CD8-positive, alpha-beta memory T cell (primary cell): ENCODE measurements around the gene FDX2. TPM values are rescaled to one million over a fixed set of nuclear protein-coding genes. Genes with fewer than 3 reads are reported as not detected.
A peak's percentile ranks its signal among the peaks of the same experiment; 100 is the strongest.

Source experiments
- CTCF ChIA-PET: fragments of 350-600 bp; sonication (Branson Sonifier 250); formaldehyde crosslinking; loops from one replicate; lab custom pipeline; 2021; ENCODE audit warnings: antibody characterized with exemption; lab: Charles Lee
- POLR2A ChIA-PET: fragments of 350-600 bp; sonication (Branson Sonifier 250); formaldehyde crosslinking; loops from one replicate; lab custom pipeline; 2021; ENCODE audit warnings: antibody characterized with exemption; lab: Charles Lee
- DNase-seq, 5 donors: peaks; one replicate each; pipeline versions ENCODE4 v3.0.0 to v3.0.0-alpha.2; 2020 to 2022; ENCODE audit warnings: mixed read lengths in 1 of 5
- H3K27ac ChIP-seq: one replicate; pipeline ENCODE4 v1.7.0; 2013; ENCODE audit warnings: low read depth, mild to moderate bottlenecking, low read length, moderate library complexity
- H3K27me3 ChIP-seq: 2 replicates; pipeline ENCODE4 v1.7.0; 2013; ENCODE audit warnings: low read length, mild to moderate bottlenecking; ENCODE audit not compliant: insufficient read depth, poor library complexity, severe bottlenecking
- H3K36me3 ChIP-seq: 2 replicates; pipeline ENCODE4 v1.7.0; 2013; ENCODE audit warnings: mild to moderate bottlenecking, low read length, moderate library complexity; ENCODE audit not compliant: insufficient read depth
- H3K4me1 ChIP-seq: 2 replicates; pipeline ENCODE4 v1.7.0; 2013; ENCODE audit warnings: mild to moderate bottlenecking, low read length, moderate library complexity; ENCODE audit not compliant: insufficient read depth
- H3K4me3 ChIP-seq: 2 replicates; pipeline ENCODE4 v1.7.0; 2013; ENCODE audit warnings: mild to moderate bottlenecking, low read length
- H3K9me3 ChIP-seq: 2 replicates; pipeline ENCODE4 v1.7.0; 2013; ENCODE audit warnings: mild to moderate bottlenecking, low read length
- H3K27ac Mint-ChIP-seq, 8 donors: one replicate each; pipeline ENCODE4 v1.8.0; 2020 to 2021; ENCODE audit warnings: mixed read lengths in 8 of 8, mild to moderate bottlenecking in 6 of 8, inconsistent platforms in 3 of 8, moderate library complexity in 3 of 8
- H3K27me3 Mint-ChIP-seq, 2 donors: one replicate each; pipeline ENCODE4 v1.8.0; 2020 to 2021; ENCODE audit warnings: mixed read lengths in 2 of 2, mild to moderate bottlenecking in 1 of 2, moderate library complexity in 1 of 2
- H3K36me3 Mint-ChIP-seq, 3 donors: one replicate each; pipeline ENCODE4 v1.8.0; 2020 to 2021; ENCODE audit warnings: mixed read lengths in 3 of 3, inconsistent platforms in 1 of 3, mild to moderate bottlenecking in 1 of 3
- H3K4me1 Mint-ChIP-seq, 3 donors: one replicate each; pipeline ENCODE4 v1.8.0; 2020 to 2021; ENCODE audit warnings: mixed read lengths in 3 of 3, inconsistent platforms in 1 of 3, mild to moderate bottlenecking in 1 of 3
- H3K4me3 Mint-ChIP-seq, 7 donors: one replicate each; pipeline ENCODE4 v1.8.0; 2020 to 2021; ENCODE audit warnings: mixed read lengths in 7 of 7, mild to moderate bottlenecking in 6 of 7, moderate library complexity in 4 of 7, inconsistent platforms in 2 of 7
- H3K9me3 Mint-ChIP-seq, 5 donors: one replicate each; pipeline ENCODE4 v1.8.0; 2020 to 2022; ENCODE audit warnings: mixed read lengths in 5 of 5, mild to moderate bottlenecking in 3 of 5, moderate library complexity in 2 of 5, inconsistent platforms in 1 of 5
- polyA plus RNA-seq: library from polyadenylated mRNA; unstranded; fragments of 300-500 nt; fragmentation: Illumina TruSeq; gene quantifications from one replicate; pipeline ENCODE4 v1.2.3, GENCODE V29; 2021
- total RNA-seq, 2 experiments: library from RNA; stranded (reverse); gene quantifications; one replicate each; pipeline ENCODE4 v1.2.3, GENCODE V29; 2021

FDX2 gene
- total RNA-seq: 10 to 100 TPM; 29.6 to 30.0 TPM
- polyA plus RNA-seq: 16.1 TPM

- H3K4me3 ChIP-seq: peak within 1 kb of the TSS; percentile 74
- CTCF ChIA-PET: no interaction called here
- POLR2A ChIA-PET: no interaction called here
- Mint-ChIP-seq H3K27me3 (no peaks in the 10 kb centered on the region), H3K9me3 (no peaks in the 10 kb centered on the region), H3K36me3 (peaks cover 0 to 46% (median 0%) of the 10 kb centered on the region in 3 donors), H3K27ac (peak within 1 kb of the TSS; percentile 47 to 95 (median 88)), H3K4me3 (peak within 1 kb of the TSS; percentile 43 to 94 (median 87)), H3K4me1 (peaks cover 12 to 20% (median 19%) of the 10 kb centered on the region in 3 donors)
- peaks cover 16% of the 10 kb centered on the region for H3K36me3 ChIP-seq
- peak within 1 kb of the TSS; percentile 33 for H3K27ac ChIP-seq
- no peaks in the 10 kb centered on the region for H3K27me3 ChIP-seq
- DNase-seq: peak; percentile 81 to 93 (median 90)
- peaks cover 4% of the 10 kb centered on the region for H3K4me1 ChIP-seq
- no peaks in the 10 kb centered on the region for H3K9me3 ChIP-seq
These were observed at the start of gene FDX2 for GRCh38 chr19:10315335-10316214. Gene FDX2 (minus strand): TSS chr19:10316015. CDS start chr19:10315996, 19 bp downstream.

GRCh38 chr19:10365518-10365917 is 49.7 kb upstream of the FDX2 start:
- Histone ChIP-seq H3K4me3 (no peak overlapping the region), H3K9me3 (no peaks in the 10 kb centered on the region), H3K4me1 (no peaks in the 10 kb centered on the region), H3K36me3 (peaks cover 28% of the 10 kb centered on the region), H3K27ac (no peak overlapping the region), H3K27me3 (no peaks in the 10 kb centered on the region)
- CTCF ChIA-PET: no interaction called here
- no peak overlapping the region for H3K4me3 Mint-ChIP-seq
- DNase-seq: no peak
- H3K9me3 Mint-ChIP-seq: no peaks in the 10 kb centered on the region
- POLR2A ChIA-PET: no interaction called here
- H3K27ac Mint-ChIP-seq: no peak overlapping the region
- peaks cover 6 to 87% (median 9%) of the 10 kb centered on the region in 3 donors for H3K36me3 Mint-ChIP-seq
- peaks cover 1 to 7% (median 4%) of the 10 kb centered on the region in 3 donors for H3K4me1 Mint-ChIP-seq
- no peaks in the 10 kb centered on the region for H3K27me3 Mint-ChIP-seq

DNA sequence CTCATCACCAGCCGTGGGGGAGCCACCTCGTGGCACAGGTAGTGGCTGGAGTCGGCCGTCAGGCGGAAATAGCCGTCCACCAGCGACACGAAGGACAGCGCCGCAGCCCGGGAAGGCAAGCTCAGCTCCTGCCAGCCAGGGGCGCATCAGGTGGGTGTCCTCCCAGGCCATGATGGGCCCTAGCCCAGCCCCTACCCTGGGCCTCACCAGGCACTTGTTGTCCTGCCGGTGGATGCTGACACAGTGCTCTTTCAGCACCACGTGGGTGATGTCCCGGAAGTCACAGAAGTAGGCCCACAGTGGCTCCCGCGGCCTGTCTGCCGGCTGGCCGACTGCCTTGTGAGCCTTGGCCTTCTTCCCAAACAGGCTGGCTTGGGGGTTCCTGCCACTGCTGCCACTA is 48.8 kb upstream of the FDX2 start:
- Mint-ChIP-seq H3K36me3 (peaks cover 6 to 86% (median 9%) of the 10 kb centered on the region in 3 donors), H3K9me3 (no peaks in the 10 kb centered on the region), H3K27ac (no peak overlapping the region), H3K4me1 (peaks cover 1 to 6% (median 4%) of the 10 kb centered on the region in 3 donors), H3K4me3 (no peak overlapping the region), H3K27me3 (no peaks in the 10 kb centered on the region)
- ChIA-PET POLR2A (no interaction called here), CTCF (no interaction called here)
- H3K4me3 ChIP-seq: no peak overlapping the region
- H3K4me1 ChIP-seq: no peaks in the 10 kb centered on the region
- H3K27me3 ChIP-seq: no peaks in the 10 kb centered on the region
- H3K36me3 ChIP-seq: peaks cover 28% of the 10 kb centered on the region
- H3K9me3 ChIP-seq: no peaks in the 10 kb centered on the region
- DNase-seq: no peak
- H3K27ac ChIP-seq: no peak overlapping the region

GRCh38 chr19:10363789-10364281 is 48.0 kb upstream of the FDX2 start:
- POLR2A ChIA-PET: no interaction called here
- H3K27ac Mint-ChIP-seq: no peak overlapping the region
- Histone ChIP-seq H3K27me3 (no peaks in the 10 kb centered on the region), H3K27ac (no peak overlapping the region), H3K9me3 (no peaks in the 10 kb centered on the region), H3K36me3 (peaks cover 20% of the 10 kb centered on the region), H3K4me1 (no peaks in the 10 kb centered on the region), H3K4me3 (no peak overlapping the region)
- H3K4me1 Mint-ChIP-seq: no peaks in the 10 kb centered on the region
- no peaks in the 10 kb centered on the region for H3K9me3 Mint-ChIP-seq
- no peak overlapping the region for H3K4me3 Mint-ChIP-seq
- no peaks in the 10 kb centered on the region for H3K27me3 Mint-ChIP-seq
- no peak for DNase-seq
- CTCF ChIA-PET: no interaction called here
- H3K36me3 Mint-ChIP-seq: peaks cover 3 to 85% (median 9%) of the 10 kb centered on the region in 3 donors

DNA sequence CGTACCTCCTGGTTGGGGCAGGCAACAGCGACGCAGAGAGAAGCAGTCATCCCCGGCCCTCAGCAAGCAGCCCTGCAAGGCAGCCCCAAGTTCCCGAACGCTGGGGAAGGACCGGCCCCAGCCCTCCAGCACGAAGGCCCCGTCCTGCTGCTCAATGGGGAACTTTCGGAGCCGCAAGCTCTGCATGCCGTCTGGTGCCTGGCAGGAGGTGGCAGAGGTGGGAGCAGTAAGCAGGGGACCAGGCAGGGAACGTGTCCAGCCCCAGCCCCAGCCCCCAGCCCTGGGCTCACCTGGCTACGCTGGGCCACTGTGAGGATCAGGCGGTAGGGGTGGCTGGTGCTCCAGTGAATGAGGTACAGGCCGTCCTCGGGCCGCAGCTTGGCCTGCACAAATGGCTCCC is 46.4 kb upstream of the FDX2 start:
- Histone ChIP-seq H3K9me3 (no peaks in the 10 kb centered on the region), H3K27me3 (no peaks in the 10 kb centered on the region), H3K36me3 (peaks cover 15% of the 10 kb centered on the region), H3K4me1 (no peaks in the 10 kb centered on the region), H3K4me3 (no peak overlapping the region), H3K27ac (no peak overlapping the region)
- H3K27me3 Mint-ChIP-seq: no peaks in the 10 kb centered on the region
- H3K4me3 Mint-ChIP-seq: no peak overlapping the region
- peaks cover 3 to 85% (median 9%) of the 10 kb centered on the region in 3 donors for H3K36me3 Mint-ChIP-seq
- DNase-seq: no peak
- no peaks in the 10 kb centered on the region for H3K4me1 Mint-ChIP-seq
- H3K9me3 Mint-ChIP-seq: no peaks in the 10 kb centered on the region
- CTCF ChIA-PET: no interaction called here
- POLR2A ChIA-PET: interaction anchor here (0.6 kb wide), 1 partner anchor 88 kb away, joined by 5 read pairs; no protein-coding TSS in a partner anchor
- H3K27ac Mint-ChIP-seq: no peak overlapping the region

GRCh38 chr19:10361569-10362011 is 45.8 kb upstream of the FDX2 start:
- Mint-ChIP-seq H3K27ac (no peak overlapping the region), H3K36me3 (peaks cover 2 to 82% (median 9%) of the 10 kb centered on the region in 3 donors), H3K4me1 (no peaks in the 10 kb centered on the region), H3K4me3 (no peak overlapping the region), H3K27me3 (no peaks in the 10 kb centered on the region), H3K9me3 (no peaks in the 10 kb centered on the region)
- H3K9me3 ChIP-seq: no peaks in the 10 kb centered on the region
- H3K27ac ChIP-seq: no peak overlapping the region
- ChIA-PET POLR2A (no interaction called here), CTCF (no interaction called here)
- H3K4me1 ChIP-seq: no peaks in the 10 kb centered on the region
- no peak for DNase-seq
- no peak overlapping the region for H3K4me3 ChIP-seq
- peaks cover 15% of the 10 kb centered on the region for H3K36me3 ChIP-seq
- H3K27me3 ChIP-seq: no peaks in the 10 kb centered on the region

GRCh38 chr19:10356431-10356830 is 40.6 kb upstream of the FDX2 start:
- Mint-ChIP-seq H3K27me3 (peaks cover 0 to 2% of the 10 kb centered on the region in 2 donors), H3K27ac (no peak overlapping the region), H3K4me3 (no peak overlapping the region), H3K4me1 (no peaks in the 10 kb centered on the region), H3K36me3 (peaks cover 4 to 77% (median 10%) of the 10 kb centered on the region in 3 donors), H3K9me3 (no peaks in the 10 kb centered on the region)
- ChIA-PET CTCF (no interaction called here), POLR2A (interaction anchor here (0.6 kb wide), 2 partner anchors 137 to 1825 kb away, joined by 3 to 4 read pairs; no protein-coding TSS in a partner anchor)
- H3K4me1 ChIP-seq: no peaks in the 10 kb centered on the region
- H3K9me3 ChIP-seq: no peaks in the 10 kb centered on the region
- H3K4me3 ChIP-seq: no peak overlapping the region
- H3K27me3 ChIP-seq: no peaks in the 10 kb centered on the region
- no peak for DNase-seq
- peaks cover 20% of the 10 kb centered on the region for H3K36me3 ChIP-seq
- no peak overlapping the region for H3K27ac ChIP-seq
